ENCODE results near the gene CRISP2.

The CRISP2 gene

DNA sequence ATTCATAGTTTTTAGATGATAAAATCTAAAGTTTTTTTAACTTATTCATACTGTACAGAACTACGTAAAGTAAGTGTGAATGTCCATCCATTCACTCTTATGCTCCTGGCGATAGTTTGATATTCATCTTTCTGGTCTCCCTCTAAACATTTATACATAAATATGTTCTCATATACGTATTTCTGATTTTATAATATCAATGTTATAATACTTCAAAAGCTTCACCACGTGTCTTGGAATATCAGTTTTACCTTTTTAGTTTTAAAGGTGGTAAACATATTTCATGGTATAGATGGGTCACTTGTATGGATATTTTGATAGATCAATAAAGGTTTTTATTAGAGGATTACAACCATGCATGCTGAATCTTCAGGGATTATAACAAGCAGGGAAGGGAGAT lies 66.4 kb downstream of the CRISP2 start:
- no peak for DNase-seq
- in situ Hi-C loops (cut with HindIII; ENCODE audit: low pct_ligation_motif_present, low sequenced_read_pairs) = no loop called here
- TF ChIP-seq, protein P1, sequence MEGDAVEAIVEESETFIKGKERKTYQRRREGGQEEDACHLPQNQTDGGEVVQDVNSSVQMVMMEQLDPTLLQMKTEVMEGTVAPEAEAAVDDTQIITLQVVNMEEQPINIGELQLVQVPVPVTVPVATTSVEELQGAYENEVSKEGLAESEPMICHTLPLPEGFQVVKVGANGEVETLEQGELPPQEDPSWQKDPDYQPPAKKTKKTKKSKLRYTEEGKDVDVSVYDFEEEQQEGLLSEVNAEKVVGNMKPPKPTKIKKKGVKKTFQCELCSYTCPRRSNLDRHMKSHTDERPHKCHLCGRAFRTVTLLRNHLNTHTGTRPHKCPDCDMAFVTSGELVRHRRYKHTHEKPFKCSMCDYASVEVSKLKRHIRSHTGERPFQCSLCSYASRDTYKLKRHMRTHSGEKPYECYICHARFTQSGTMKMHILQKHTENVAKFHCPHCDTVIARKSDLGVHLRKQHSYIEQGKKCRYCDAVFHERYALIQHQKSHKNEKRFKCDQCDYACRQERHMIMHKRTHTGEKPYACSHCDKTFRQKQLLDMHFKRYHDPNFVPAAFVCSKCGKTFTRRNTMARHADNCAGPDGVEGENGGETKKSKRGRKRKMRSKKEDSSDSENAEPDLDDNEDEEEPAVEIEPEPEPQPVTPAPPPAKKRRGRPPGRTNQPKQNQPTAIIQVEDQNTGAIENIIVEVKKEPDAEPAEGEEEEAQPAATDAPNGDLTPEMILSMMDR (IDR thresholded peaks at IDR 0.05; ENCODE audit: low read depth, low read length, missing control alignments) = no peak
- Histone ChIP-seq H3K27ac (no peak overlapping the region), H3K4me3 (ENCODE audit: low read depth, low read length) (no peak overlapping the region), H3K27me3 (replicated peaks) (no peaks in the 10 kb centered on the region), H3K36me3 (replicated peaks) (no peaks in the 10 kb centered on the region)

DNA sequence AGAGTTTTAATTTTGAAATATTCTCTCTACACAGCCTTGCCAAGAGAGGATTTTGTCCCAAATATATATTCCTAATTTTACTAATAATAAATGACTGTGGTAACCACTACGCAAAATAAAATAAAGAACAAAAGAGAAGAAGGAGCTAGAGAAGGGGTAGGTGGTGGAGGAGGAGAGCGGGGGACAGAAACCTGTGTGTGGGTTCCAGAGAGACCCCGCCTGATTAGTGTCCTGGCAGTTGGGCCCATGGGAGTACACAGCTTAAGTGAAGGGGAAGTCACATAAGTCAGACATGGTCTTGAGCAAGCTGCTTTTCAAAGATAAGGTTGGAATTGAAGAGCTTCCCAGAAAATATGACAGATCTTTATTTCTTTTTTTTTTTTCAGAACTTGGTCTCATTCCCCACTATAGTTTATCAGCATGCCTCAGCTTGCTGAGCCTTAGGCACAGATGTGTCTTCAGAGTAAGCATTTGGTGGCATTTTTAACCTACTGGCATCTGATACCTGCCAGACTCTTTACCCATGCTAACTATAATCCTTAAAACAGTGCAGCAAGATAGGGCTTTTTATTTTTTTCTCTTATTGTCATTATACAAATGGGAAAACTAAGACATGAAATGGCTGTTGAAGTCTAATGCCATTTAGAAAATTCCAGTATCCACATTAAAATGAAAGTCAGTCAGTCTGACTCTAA lies 67.1 kb downstream of the CRISP2 start:
- no peak for DNase-seq
- Histone ChIP-seq H3K27ac (no peak overlapping the region), H3K36me3 (replicated peaks) (no peaks in the 10 kb centered on the region), H3K27me3 (replicated peaks) (no peaks in the 10 kb centered on the region), H3K4me3 (ENCODE audit: low read depth, low read length) (no peak overlapping the region)
- TF ChIP-seq, protein P1 (IDR thresholded peaks at IDR 0.05; ENCODE audit: low read depth, low read length, missing control alignments) = no peak
- in situ Hi-C loops (cut with HindIII; ENCODE audit: low pct_ligation_motif_present, low sequenced_read_pairs) = no loop called here

DNA sequence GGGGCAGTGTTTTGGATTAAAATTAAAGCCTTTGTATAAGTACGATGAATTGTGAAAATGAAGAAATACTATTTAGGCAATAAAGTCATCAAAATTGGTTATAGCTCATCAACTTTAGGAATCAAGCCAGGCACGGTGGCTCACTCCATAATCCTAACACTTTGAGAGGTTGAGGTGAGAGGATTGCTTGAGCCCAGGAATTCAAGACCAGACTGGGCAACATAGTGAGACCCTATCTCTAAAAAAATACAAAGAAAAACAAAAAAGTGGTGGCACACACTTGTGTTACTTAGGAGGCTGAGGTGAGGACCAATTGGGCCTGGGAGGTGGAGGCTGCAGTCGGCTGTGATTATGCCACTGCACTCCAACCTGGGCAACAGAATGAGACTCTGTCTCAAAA lies 68.2 kb downstream of the CRISP2 start:
- TF ChIP-seq, protein P1 (IDR thresholded peaks at IDR 0.05; ENCODE audit: low read depth, low read length, missing control alignments) = no peak
- Histone ChIP-seq H3K27ac (no peak overlapping the region), H3K36me3 (replicated peaks) (no peaks in the 10 kb centered on the region), H3K27me3 (replicated peaks) (no peaks in the 10 kb centered on the region), H3K4me3 (ENCODE audit: low read depth, low read length) (no peak overlapping the region)
- in situ Hi-C loops (cut with HindIII; ENCODE audit: low pct_ligation_motif_present, low sequenced_read_pairs) = no loop called here
- DNase-seq = no peak

Measured in brain microvascular endothelial cell (primary cell).